HT-29 (cell line): ENCODE measurements around the gene BCAR3. TPM values are rescaled to one million over a fixed set of nuclear protein-coding genes. Genes with fewer than 3 reads are reported as not detected.

Source experiments
- DNase-seq: peaks from one replicate; pipeline ENCODE4 v3.0.0-alpha.2; 2015; ENCODE audit warnings: low spot score
- total RNA-seq: library from RNA; depleted of rRNA; stranded (reverse); fragments of >200 nt; shearing (Covaris generic); gene quantifications from 2 replicates; pipeline ENCODE4 v1.2.3, GENCODE V29; 2014

The BCAR3 gene
- total RNA-seq, 1 experiment from 2014 or later = 49.4 TPM

DNA sequence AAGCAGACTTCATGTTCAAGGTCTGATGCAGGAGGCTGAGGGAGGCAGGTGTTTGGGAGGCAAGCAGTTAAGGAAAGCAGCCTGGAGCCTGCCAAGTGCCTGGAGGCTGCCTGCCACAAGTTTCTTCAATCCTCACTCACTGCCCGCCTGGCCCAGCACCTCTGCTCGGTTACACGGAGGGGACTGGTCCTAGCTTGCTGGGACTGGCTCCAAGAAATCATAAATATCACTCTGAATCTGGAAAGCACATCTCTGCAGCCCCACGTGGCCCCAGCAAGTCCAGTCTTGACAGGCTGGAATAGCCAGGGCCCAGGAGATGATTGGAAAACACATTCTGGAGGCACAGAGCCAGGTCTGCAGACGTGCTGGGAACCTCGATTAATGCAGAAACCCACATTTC lies 83.9 kb downstream of the BCAR3 start:
- DNase-seq = no peak

GRCh38 chr1:93596329-93597089 lies 85.1 kb downstream of the BCAR3 start:
- DNase-seq = no peak

- no peak for DNase-seq
These were observed 85.9 kb downstream of the BCAR3 start for GRCh38 chr1:93595743-93596142.

DNA sequence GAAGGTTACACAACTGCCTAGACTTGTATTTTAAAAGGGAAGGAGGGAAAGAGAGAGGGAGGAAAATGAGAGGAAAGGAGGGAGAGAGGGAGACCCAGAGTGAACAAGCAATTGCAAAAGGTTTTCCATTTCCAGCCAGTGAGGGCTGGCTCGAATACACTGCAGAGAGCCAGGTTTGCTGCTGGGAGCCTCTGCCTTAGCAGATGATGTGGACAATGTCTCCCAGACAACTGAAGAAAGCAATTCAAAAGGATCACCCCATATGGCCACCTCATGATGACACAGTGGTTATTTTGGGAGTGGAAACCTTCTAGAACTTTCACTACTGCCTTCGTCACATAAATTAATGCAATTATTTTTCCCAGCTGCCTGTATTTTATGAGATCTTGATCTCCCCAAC lies 86.4 kb downstream of the BCAR3 start:
- DNase-seq = no peak

DNA sequence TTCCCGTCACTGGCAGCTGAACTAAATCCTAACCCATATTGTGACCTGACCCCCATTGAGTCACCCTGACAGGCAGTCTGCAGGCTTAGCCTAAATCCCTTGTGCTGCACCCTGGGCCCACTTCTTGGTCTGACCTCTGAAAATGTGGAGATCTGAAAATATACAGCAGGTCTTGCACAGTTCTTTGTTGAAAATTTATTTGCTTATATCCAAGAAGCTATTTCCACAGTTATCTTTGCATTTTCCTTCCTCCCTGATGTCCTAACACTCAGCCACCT lies 87.1 kb downstream of the BCAR3 start:
- DNase-seq = no peak

- peak; percentile 67 for DNase-seq
These were observed 87.6 kb downstream of the BCAR3 start for GRCh38 chr1:93593854-93594602.

DNA sequence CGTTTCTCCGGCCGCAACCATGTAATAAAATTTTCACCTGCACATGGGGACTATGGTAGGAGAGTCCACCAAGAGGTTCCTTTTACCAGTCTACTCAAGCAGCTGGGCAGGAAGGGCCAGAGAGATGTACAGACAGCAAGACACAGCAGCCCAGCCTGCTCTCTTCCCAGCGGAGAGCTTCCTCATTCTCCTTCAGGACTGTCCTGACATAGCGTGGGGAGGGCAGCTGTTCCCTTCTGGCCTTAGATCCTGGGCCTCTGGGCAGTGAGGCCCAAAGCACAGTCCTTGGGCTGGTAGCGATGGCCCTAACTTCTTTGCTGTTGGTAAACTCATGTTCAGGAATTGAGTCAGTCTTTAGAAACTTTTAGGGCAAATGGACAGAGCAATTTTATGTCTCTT lies 89.1 kb downstream of the BCAR3 start:
- DNase-seq = peak; percentile 92

DNA sequence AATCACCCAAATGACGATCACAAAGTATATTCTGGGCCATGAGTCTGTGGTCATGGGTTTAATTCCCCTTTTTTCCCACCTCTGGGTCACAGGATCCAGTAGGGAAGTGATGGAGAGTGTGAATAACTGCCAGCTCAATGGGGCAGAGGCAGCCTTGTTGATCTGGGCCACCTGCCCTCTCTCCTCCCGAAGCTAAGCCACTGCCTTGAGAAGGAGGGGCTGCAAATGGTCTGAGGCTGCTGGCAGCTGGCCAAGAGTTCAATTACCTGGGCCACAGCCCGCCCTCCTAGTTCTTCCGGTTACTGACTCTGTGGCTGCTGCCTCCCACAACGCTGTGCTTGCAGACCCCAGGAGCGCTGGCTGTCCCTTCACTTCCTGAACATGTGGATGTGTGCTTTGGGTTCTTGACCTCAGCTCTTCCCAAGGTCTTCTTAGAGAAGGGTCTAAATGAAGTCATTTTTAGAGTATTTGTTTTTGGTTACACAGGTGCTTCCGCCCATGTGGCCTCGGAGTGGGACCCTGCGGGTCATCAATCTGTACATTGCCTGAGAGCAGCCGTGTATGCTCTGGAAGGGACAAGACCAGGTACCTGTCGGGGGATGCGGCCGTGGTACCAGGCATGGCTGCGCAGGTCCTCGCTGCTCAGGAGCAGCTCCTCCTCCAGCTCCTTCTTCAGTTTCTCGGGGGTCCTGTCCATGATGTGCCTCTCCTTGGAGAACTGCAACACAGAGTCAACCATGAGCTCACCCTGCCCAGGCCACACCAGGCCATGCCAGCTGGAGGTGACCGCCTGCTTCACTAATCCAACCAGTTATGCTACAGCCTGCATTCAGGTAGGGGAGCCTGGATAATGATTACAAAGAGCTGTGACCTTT lies 89.7 kb downstream of the BCAR3 start:
- peak; percentile 98 for DNase-seq

- DNase-seq = peak; percentile 91
These were observed 90.4 kb downstream of the BCAR3 start for GRCh38 chr1:93591291-93591675.

- DNase-seq = no peak
These were observed 92.7 kb downstream of the BCAR3 start for GRCh38 chr1:93588955-93589354.

- DNase-seq = no peak
These were observed 93.4 kb downstream of the BCAR3 start for GRCh38 chr1:93588206-93588605.

GRCh38 chr1:93587354-93587753 lies 94.3 kb downstream of the BCAR3 start:
- DNase-seq = no peak

DNA sequence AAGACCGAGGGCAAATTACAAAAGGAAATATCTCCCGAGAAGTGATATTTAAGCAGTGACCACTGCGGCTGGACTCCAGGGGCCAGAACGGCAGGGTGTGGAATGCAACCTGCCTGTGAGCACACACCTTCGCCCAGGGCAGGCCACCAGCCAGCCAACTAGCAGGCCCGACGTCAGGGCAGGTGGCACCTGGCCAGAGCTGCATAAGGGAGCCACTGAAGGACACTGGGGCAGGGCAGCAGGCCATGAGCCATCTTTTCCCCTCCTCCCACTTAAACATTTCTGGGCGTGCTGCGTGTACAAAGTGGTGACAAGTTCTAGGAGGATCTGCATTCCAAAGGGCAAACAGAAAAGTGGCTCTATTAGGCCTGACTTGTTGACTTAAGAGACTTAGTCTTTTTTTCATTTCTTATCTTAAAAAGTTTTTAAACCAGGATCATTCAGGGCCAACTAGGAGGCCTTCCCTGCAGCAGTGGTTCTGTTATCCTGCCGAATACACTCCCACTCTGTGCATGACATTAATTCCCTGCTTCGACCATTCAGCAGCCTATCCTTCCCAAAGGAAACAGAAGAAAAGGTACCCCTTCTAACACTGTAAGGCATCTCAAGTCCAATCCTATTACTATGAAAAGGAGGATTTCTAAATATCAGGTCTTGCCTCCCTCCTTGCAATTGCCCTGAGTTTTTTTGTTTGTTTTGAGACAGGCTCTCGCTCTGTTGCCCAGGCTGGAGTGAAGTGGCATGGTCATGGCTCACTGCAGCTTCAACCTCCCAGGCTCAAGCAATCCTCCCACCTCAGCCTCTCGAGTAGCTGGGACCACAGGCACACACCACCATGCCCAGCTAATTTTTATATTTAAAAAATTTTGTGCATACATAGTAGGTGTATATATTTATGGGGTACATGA lies 96.3 kb downstream of the BCAR3 start:
- peak; percentile 98 for DNase-seq

DNA sequence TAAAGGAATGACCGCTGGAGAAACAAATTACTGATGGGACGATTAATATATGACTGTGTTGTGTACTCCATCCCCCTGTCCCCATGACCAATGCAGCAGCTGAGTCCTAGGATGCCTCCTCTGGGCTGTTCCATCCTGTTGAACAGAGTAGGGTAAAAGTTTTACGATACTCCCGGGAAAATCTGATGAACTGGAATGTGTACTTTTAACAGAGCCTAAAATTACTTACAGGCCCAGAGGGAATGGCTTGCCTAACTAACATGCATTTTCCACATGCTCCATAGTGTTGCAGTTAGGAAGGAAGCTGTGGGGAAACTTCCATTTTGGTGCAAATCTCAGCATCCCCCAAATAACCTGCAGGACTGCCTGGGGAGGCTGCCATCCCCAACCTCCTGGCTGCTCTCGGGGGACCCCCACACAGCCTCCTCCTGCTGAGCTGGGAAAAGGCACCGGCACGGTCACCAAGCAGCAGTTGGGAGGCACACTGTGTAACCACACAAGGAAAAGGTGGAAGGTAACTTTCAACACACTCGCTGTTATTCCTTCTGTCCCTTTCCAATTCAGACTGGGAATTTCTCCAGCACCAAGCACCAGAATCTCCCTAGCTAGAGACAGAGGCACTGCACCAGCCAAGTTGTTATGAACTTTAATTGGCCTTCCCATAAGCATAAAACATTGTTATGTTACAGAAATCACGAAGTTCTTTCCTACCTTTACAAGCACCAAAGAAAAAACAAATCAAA lies 97.2 kb downstream of the BCAR3 start:
- DNase-seq = peak; percentile 39

DNA sequence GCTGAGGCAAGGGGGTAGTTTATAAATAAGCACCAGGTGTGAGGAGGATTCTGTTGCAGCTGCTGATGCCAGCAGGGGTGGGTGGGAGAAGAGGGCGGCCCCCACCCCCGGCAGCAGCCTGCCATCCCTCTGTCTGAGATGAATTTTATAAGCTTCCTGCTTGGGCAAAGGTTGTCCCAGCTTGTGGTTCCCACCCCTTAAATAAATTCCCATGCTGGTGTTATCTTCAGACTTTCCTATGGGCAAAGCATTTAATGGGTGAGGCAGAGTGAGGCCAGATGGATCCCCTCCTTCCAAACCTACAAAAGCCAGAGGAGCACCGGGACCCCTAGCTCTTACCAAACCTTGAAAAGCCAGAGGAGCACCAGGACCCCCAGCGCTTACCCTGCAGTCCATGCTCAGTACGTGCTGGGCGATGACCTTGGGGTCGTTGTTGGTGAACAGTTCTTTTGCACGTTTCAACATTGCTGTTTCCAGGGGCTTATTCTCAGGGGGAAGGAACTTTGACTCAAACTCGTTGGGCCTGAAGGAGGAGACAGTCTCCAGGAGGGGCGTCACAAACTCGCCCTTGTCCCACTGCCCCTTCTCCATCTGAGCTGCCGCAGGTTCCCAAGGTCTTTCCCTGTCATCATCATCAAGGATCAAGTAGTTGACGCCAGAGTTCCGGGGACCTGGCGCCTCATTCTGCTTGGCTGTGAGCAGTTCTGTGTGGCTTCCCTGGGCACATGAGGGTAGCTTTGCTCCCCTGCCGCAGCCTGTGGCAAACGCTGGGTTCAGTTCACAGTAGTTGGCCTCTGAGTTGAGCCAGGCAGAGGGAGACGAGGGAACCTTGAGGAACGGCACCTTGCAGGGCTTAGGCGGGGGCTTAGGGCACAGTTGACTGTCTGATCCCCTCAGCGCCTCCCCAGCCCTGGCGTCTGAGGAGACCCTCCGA lies 99.5 kb downstream of the BCAR3 start:
- peak; percentile 52 for DNase-seq

DNA sequence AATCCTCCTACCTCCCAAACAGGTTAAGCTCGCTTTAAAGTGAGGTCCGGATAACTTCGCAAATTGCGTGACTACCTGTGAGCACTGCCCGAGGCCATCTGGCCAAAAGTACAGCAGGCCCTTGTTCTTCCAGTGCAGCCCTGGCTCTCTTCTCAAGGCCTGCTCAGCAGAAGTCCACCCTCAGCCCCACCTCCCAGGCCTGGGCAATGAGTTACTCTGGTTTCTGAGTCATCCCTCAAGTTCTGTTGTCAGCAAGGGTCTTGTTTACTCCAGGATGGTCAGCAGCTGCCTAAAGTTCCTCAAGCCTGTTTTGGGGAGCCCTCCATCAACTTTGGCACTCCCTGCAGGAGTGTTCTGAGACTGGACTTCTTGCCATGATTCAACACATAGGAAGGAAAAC lies 101.7 kb downstream of the BCAR3 start:
- peak; percentile 84 for DNase-seq

GRCh38 chr1:93578911-93579825 lies 102.5 kb downstream of the BCAR3 start:
- DNase-seq = no peak

DNA sequence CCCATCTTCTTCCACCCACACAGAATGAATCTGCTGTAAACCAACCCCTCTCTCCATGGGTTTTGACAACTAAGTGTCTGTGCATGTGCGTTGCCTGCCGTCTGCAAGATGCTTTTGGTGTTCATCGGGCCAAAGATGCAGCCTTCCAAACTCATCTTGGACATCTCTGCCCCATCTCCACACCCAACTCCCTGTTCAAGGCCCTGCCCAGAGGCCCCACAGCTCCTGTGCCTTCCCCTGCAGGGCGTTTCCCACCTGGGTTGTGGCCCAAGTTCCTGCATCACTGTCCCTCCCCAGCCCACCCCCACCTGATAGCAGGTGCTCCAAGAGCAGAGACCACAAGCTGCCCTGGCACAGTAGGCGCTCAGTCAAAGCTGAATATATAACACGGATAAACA lies 103.2 kb downstream of the BCAR3 start:
- no peak for DNase-seq
